CD14-positive monocyte (primary cell): ENCODE data around the gene FAM83F. TPM values are rescaled to one million over a fixed set of nuclear protein-coding genes. Genes with fewer than 3 reads are reported as not detected.
A peak's percentile ranks its signal among the peaks of the same experiment; 100 is the strongest.

Experiments used
- DNase-seq, 3 donors: peaks; one replicate each; pipeline ENCODE4 v3.0.0-alpha.2; 2011 to 2022
- H2AFZ ChIP-seq: 2 replicates; pipeline ENCODE4 v1.6.0; 2012; ENCODE audit warnings: mild to moderate bottlenecking, low read depth, low read length, inconsistent platforms; ENCODE audit not compliant: insufficient read depth, poor library complexity, severe bottlenecking
- H3K27ac ChIP-seq, 2 donors: 1 replicate in 1 of 2; 2 replicates in 1 of 2; pipeline ENCODE4 v1.5.1; 2012 to 2013; ENCODE audit warnings: low read length in 2 of 2, control low read depth in 1 of 2, inconsistent platforms in 1 of 2, low read depth in 1 of 2, mild to moderate bottlenecking in 1 of 2
- H3K27me3 ChIP-seq, 2 donors: one replicate each; pipeline versions ENCODE4 v1.6.0 to v1.6.1; 2011 to 2013; ENCODE audit warnings: low read length in 2 of 2; ENCODE audit not compliant: control insufficient read depth in 2 of 2, insufficient read depth in 2 of 2
- H3K36me3 ChIP-seq, 2 donors: replicated peaks in 1 of 2; 1 replicate in 1 of 2; 2 replicates in 1 of 2; pipeline versions ENCODE4 v1.5.1 to v1.6.1; 2012 to 2013; ENCODE audit warnings: low read length in 2 of 2, control low read depth in 1 of 2, inconsistent platforms in 1 of 2, mild to moderate bottlenecking in 1 of 2; ENCODE audit not compliant: insufficient read depth in 2 of 2, control insufficient read depth in 1 of 2
- H3K4me1 ChIP-seq, 2 donors: 1 replicate in 1 of 2; 2 replicates in 1 of 2; pipeline versions ENCODE4 v1.5.1 to v1.6.1; 2012 to 2013; ENCODE audit warnings: low read length in 2 of 2, control low read depth in 1 of 2, inconsistent platforms in 1 of 2, mild to moderate bottlenecking in 1 of 2, moderate library complexity in 1 of 2; ENCODE audit not compliant: insufficient read depth in 2 of 2, control insufficient read depth in 1 of 2
- H3K4me2 ChIP-seq: replicated peaks from 2 replicates; pipeline ENCODE3; 2012; ENCODE audit warnings: low read length, moderate library complexity, mild to moderate bottlenecking; ENCODE audit not compliant: poor library complexity, severe bottlenecking; ENCODE audit errors: extremely low read depth
- H3K4me3 ChIP-seq, 3 experiments: fragments of 200-600 bp in 1 of 3; sonication (generic) in 1 of 3; replicated peaks in 1 of 3; 1 replicate in 2 of 3; 2 replicates in 1 of 3; pipeline ENCODE4 v1.5.1; 2011 to 2013; ENCODE audit warnings: low read length in 3 of 3, mild to moderate bottlenecking in 3 of 3, control low read depth in 2 of 3, low read depth in 2 of 3, inconsistent platforms in 1 of 3, moderate library complexity in 1 of 3
- H3K79me2 ChIP-seq: 2 replicates; pipeline ENCODE4 v1.6.0; 2012; ENCODE audit warnings: mild to moderate bottlenecking, control low read depth, inconsistent platforms, low read length, moderate library complexity; ENCODE audit not compliant: insufficient read depth
- H3K9ac ChIP-seq: 2 replicates; pipeline ENCODE4 v1.6.0; 2017; ENCODE audit warnings: low read length, mild to moderate bottlenecking; ENCODE audit not compliant: insufficient read depth, poor library complexity, severe bottlenecking
- H3K9me3 ChIP-seq, 2 donors: replicated peaks in 1 of 2; 1 replicate in 1 of 2; 2 replicates in 1 of 2; pipeline versions ENCODE4 v1.5.1 to v1.6.1; 2012 to 2013; ENCODE audit warnings: low read length in 2 of 2, control low read depth in 1 of 2; ENCODE audit not compliant: control insufficient read depth in 1 of 2, insufficient read depth in 1 of 2
- H4K20me1 ChIP-seq: 2 replicates; pipeline ENCODE4 v1.6.0; 2012; ENCODE audit warnings: mild to moderate bottlenecking, low read length, control low read depth, moderate library complexity; ENCODE audit not compliant: insufficient read depth
- H3K27ac Mint-ChIP-seq, 7 donors: one replicate each; pipeline ENCODE4 v1.8.0; 2020; ENCODE audit warnings: mild to moderate bottlenecking in 7 of 7, mixed read lengths in 7 of 7, moderate library complexity in 6 of 7, inconsistent platforms in 2 of 7
- H3K27me3 Mint-ChIP-seq, 3 donors: one replicate each; pipeline ENCODE4 v1.8.0; 2021 to 2022; ENCODE audit warnings: low read depth in 3 of 3, mild to moderate bottlenecking in 3 of 3, mixed read lengths in 3 of 3, moderate library complexity in 3 of 3, inconsistent platforms in 1 of 3
- H3K36me3 Mint-ChIP-seq, 2 donors: one replicate each; pipeline ENCODE4 v1.8.0; 2020; ENCODE audit warnings: mixed read lengths in 2 of 2, inconsistent platforms in 1 of 2, mild to moderate bottlenecking in 1 of 2
- H3K4me1 Mint-ChIP-seq: one replicate; pipeline ENCODE4 v1.8.0; 2020; ENCODE audit warnings: mild to moderate bottlenecking, mixed read lengths
- H3K4me3 Mint-ChIP-seq, 2 donors: one replicate each; pipeline ENCODE4 v1.8.0; 2020; ENCODE audit warnings: mild to moderate bottlenecking in 2 of 2, mixed read lengths in 2 of 2, moderate library complexity in 1 of 2
- H3K9me3 Mint-ChIP-seq, 7 donors: one replicate each; pipeline ENCODE4 v1.8.0; 2020 to 2022; ENCODE audit warnings: mixed read lengths in 7 of 7, mild to moderate bottlenecking in 6 of 7, moderate library complexity in 6 of 7, inconsistent platforms in 2 of 7
- CTCF ChIP-seq: fragments of 200-600 bp; IDR thresholded peaks from one replicate; pipeline ENCODE4 v1.8.0; 2022; ENCODE audit warnings: antibody characterized with exemption, mild to moderate bottlenecking
- WGBS: methylation state at CpG from one replicate; pipeline ENCODE4 v1.1.5; 2013; ENCODE audit warnings: missing lambda C conversion rate; ENCODE audit not compliant: insufficient coverage; 5-methylcytosine and 5-hydroxymethylcytosine counted together
- intact Hi-C, 2 donors: fragments of 100-400 bp; cut with micrococcal nuclease; formaldehyde crosslinking; loops; one replicate each; pipeline versions ENCODE4 v1.15.0 to v1.15.1; 2023
- polyA plus RNA-seq, 3 donors: library from polyadenylated mRNA; depleted of rRNA in 1 of 3; unstranded in 2 of 3; stranded (reverse) in 1 of 3; fragments of 300-500 nt in 2 of 3; fragments of >200 nt in 1 of 3; fragmentation: Illumina TruSeq in 2 of 3; gene quantifications; 1 replicate in 2 of 3; 2 replicates in 1 of 3; pipeline ENCODE4 v1.2.3, GENCODE V29; 2012 to 2021

FAM83F gene
- polyA plus RNA-seq, 3 donors = 0.01 TPM; not detected in 2

GRCh38 chr22:39994041-39994565 is 651 bp upstream of the FAM83F start:
- no peaks in the 10 kb centered on the region for H3K9me3 ChIP-seq
- peaks cover 7 to 13% of the 10 kb centered on the region in 2 donors for H3K4me1 ChIP-seq
- H3K27me3 ChIP-seq = peaks cover 36 to 70% of the 10 kb centered on the region in 2 donors
- Mint-ChIP-seq H3K4me1 (peaks cover 7% of the 10 kb centered on the region), H3K27ac (no peak overlapping the region), H3K36me3 (peaks cover 0 to 5% of the 10 kb centered on the region in 2 donors), H3K9me3 (peaks cover 0 to 7% (median 2%) of the 10 kb centered on the region in 7 donors), H3K4me3 (peak overlapping the region; percentile 12 to 68), H3K27me3 (peaks cover 54 to 72% (median 70%) of the 10 kb centered on the region in 3 donors)
- H2AFZ ChIP-seq = no peak overlapping the region
- peak in 2 of 3 donors; percentile 9 to 24 for DNase-seq
- WGBS = 9% methylated on average over 11 of the region's 20 CpGs
- H3K27ac ChIP-seq = no peak overlapping the region
- H3K36me3 ChIP-seq = no peaks in the 10 kb centered on the region
- no peaks in the 10 kb centered on the region for H4K20me1 ChIP-seq
- no peaks in the 10 kb centered on the region for H3K79me2 ChIP-seq
- intact Hi-C loops = loop anchor here in 1 of 2 donors (10.0 kb wide), 1 partner anchor 59 kb away; no protein-coding TSS in a partner anchor
- H3K4me2 ChIP-seq = peak overlapping the region; percentile 47
- TF ChIP-seq CTCF = no peak
- no peak overlapping the region for H3K9ac ChIP-seq
- H3K4me3 ChIP-seq = no peak overlapping the region

- peak overlapping the region in 1 of 2 donors; percentile 73 for H3K4me3 Mint-ChIP-seq
- peak overlapping the region; percentile 8 for H3K9ac ChIP-seq
- no peak overlapping the region for H3K27ac Mint-ChIP-seq
- H3K4me3 ChIP-seq = no peak overlapping the region
- peaks cover 48 to 71% (median 65%) of the 10 kb centered on the region in 3 donors for H3K27me3 Mint-ChIP-seq
- WGBS = 56% methylated on average over 31 of the region's 35 CpGs
- no peak for DNase-seq
- intact Hi-C loops = loop anchor here in 1 of 2 donors (10.0 kb wide), 1 partner anchor 61 kb away; no protein-coding TSS in a partner anchor
- no peaks in the 10 kb centered on the region for H4K20me1 ChIP-seq
- H3K4me2 ChIP-seq = peak overlapping the region; percentile 50
- H3K4me1 Mint-ChIP-seq = peaks cover 7% of the 10 kb centered on the region
- H3K4me1 ChIP-seq = peaks cover 7 to 13% of the 10 kb centered on the region in 2 donors
- TF ChIP-seq CTCF = no peak
- peak overlapping the region; percentile 67 for H2AFZ ChIP-seq
- peaks cover 0 to 5% of the 10 kb centered on the region in 2 donors for H3K36me3 Mint-ChIP-seq
- peaks cover 36 to 66% of the 10 kb centered on the region in 2 donors for H3K27me3 ChIP-seq
- no peaks in the 10 kb centered on the region for H3K79me2 ChIP-seq
- no peaks in the 10 kb centered on the region for H3K36me3 ChIP-seq
- peaks cover 0 to 7% (median 2%) of the 10 kb centered on the region in 7 donors for H3K9me3 Mint-ChIP-seq
- no peak overlapping the region for H3K27ac ChIP-seq
- H3K9me3 ChIP-seq = no peaks in the 10 kb centered on the region
Measured at GRCh38 chr22:39995393-39996252, 869 bp downstream of the FAM83F start.
